ENCODE measurements around the gene DCLK2.

- TF ChIP-seq CTCF (IDR thresholded peaks at IDR 0.05; ENCODE audit: insufficient read depth, low read length, poor library complexity, severe bottlenecking): no peak
- no peak for TF ChIP-seq EZH2phosphoT487 (conservative IDR thresholded peaks at IDR 0.05; ENCODE audit: low read length)
Observed at GRCh38 chr4:150126864-150127203, 48.6 kb downstream of the DCLK2 start.

All from SU-DHL-6 (cell line).